NCI-H2227 (cell line): ENCODE measurements around the gene GNE.
"Not testable (repeated sequence)": the region's sequence is repeated elsewhere in the genome, so short reads cannot be mapped to it uniquely, and the experiment has no call there.

ENCODE experiments used
- DNase-seq: peaks from one replicate; lab custom pipeline; 2025; ENCODE audit not compliant: unreplicated experiment; lab: John Stamatoyannopoulos, UW

Gene GNE

GRCh38 chr9:36258208-36258995 is at the start of gene GNE:
Gene GNE (minus strand): TSS chr9:36258448. CDS start chr9:36249355, 9,093 bp downstream.
- peak; percentile 96 for DNase-seq

- DNase-seq: no peak
These were observed 48.4 kb upstream of the GNE start for GRCh38 chr9:36306471-36307306.

GRCh38 chr9:36304366-36304765 is 46.1 kb upstream of the GNE start:
- not testable (repeated sequence) for DNase-seq

GRCh38 chr9:36301227-36301626 is 43.0 kb upstream of the GNE start:
- no peak for DNase-seq

- no peak for DNase-seq
These were observed 40.3 kb upstream of the GNE start for GRCh38 chr9:36298566-36298965.

GRCh38 chr9:36297798-36298197 is 39.5 kb upstream of the GNE start:
- DNase-seq: no peak

GRCh38 chr9:36294996-36295395 is 36.7 kb upstream of the GNE start:
- not testable (repeated sequence) for DNase-seq

GRCh38 chr9:36293918-36294317 is 35.7 kb upstream of the GNE start:
- DNase-seq: no peak

- DNase-seq: no peak
These were observed 34.9 kb upstream of the GNE start for GRCh38 chr9:36293171-36293570.

GRCh38 chr9:36292641-36293040 is 34.4 kb upstream of the GNE start:
- DNase-seq: no peak

- no peak for DNase-seq
These were observed 32.7 kb upstream of the GNE start for GRCh38 chr9:36290996-36291395.

GRCh38 chr9:36289836-36290435 is 31.7 kb upstream of the GNE start:
- no peak for DNase-seq

GRCh38 chr9:36288070-36288469 is 29.8 kb upstream of the GNE start:
- no peak for DNase-seq

GRCh38 chr9:36286388-36286787 is 28.1 kb upstream of the GNE start:
- DNase-seq: no peak

- no peak for DNase-seq
These were observed 26.0 kb upstream of the GNE start for GRCh38 chr9:36284226-36284625.

- DNase-seq: no peak
These were observed 24.0 kb upstream of the GNE start for GRCh38 chr9:36282275-36282674.

GRCh38 chr9:36280989-36281388 is 22.7 kb upstream of the GNE start:
- no peak for DNase-seq

GRCh38 chr9:36278243-36278642 is 20.0 kb upstream of the GNE start:
- DNase-seq: no peak

- DNase-seq: peak; percentile 47
These were observed 18.5 kb upstream of the GNE start for GRCh38 chr9:36276781-36277181.

- no peak for DNase-seq
These were observed 18.0 kb upstream of the GNE start for GRCh38 chr9:36276254-36276653.

- DNase-seq: no peak
These were observed 16.8 kb upstream of the GNE start for GRCh38 chr9:36275060-36275459.

- not testable (repeated sequence) for DNase-seq
These were observed 15.1 kb upstream of the GNE start for GRCh38 chr9:36273354-36273753.
